PC-9 (cell line): ENCODE results near the gene MYMK. TPM values are rescaled to one million over a fixed set of nuclear protein-coding genes. Genes with fewer than 3 reads are reported as not detected.

Experiments
- BruUV-seq: library from RNA; stranded (reverse); fragments of 400-500 nt; replicated peaks from 2 replicates; lab custom pipeline; 2021; lab: Mats Ljungman, UMichigan
- CTCF ChIA-PET: fragments of 300-600 bp; sonication (Branson Sonifier 250); formaldehyde crosslinking; loops from one replicate; lab custom pipeline; 2022; ENCODE audit warnings: antibody characterized with exemption; lab: Charles Lee
- POLR2A ChIA-PET: fragments of 300-600 bp; sonication (Branson Sonifier 250); formaldehyde crosslinking; loops from one replicate; lab custom pipeline; 2022; ENCODE audit warnings: antibody characterized with exemption; ENCODE audit not compliant: unreplicated experiment; lab: Charles Lee
- DNase-seq, 2 experiments: peaks; one replicate each; pipeline versions ENCODE4 v3.0.0 to v3.0.0-alpha.2; 2015 to 2022; ENCODE audit warnings: mixed read lengths in 1 of 2
- H2AFZ ChIP-seq: fragments of 200-600 bp; sonication (generic); 2 replicates; pipeline ENCODE4 v1.8.1; 2017; ENCODE audit warnings: antibody characterized with exemption
- H3F3A ChIP-seq: fragments of 200-600 bp; sonication (generic); 2 replicates; pipeline ENCODE4 v1.8.1; 2017; ENCODE audit warnings: antibody characterized with exemption, mild to moderate bottlenecking, low read depth; ENCODE audit not compliant: insufficient read depth
- H3K27ac ChIP-seq: fragments of 200-600 bp; sonication (generic); 2 replicates; pipeline ENCODE4 v1.6.1; 2016; ENCODE audit warnings: mixed run types
- H3K27me3 ChIP-seq: fragments of 200-600 bp; sonication (generic); 2 replicates; pipeline ENCODE4 v1.6.1; 2016; ENCODE audit warnings: low read depth, mixed run types; ENCODE audit not compliant: insufficient read depth
- H3K36me3 ChIP-seq: fragments of 200-600 bp; sonication (generic); 2 replicates; pipeline ENCODE4 v1.6.1; 2016; ENCODE audit warnings: low read depth, mixed run types
- H3K4me1 ChIP-seq: fragments of 200-600 bp; sonication (generic); replicated peaks from 2 replicates; pipeline ENCODE4 v1.6.1; 2016; ENCODE audit warnings: mixed run types; ENCODE audit not compliant: insufficient read depth
- H3K4me2 ChIP-seq: fragments of 200-600 bp; sonication (generic); 2 replicates; pipeline ENCODE4 v1.6.1; 2017; ENCODE audit warnings: mixed run types
- H3K4me3 ChIP-seq: fragments of 200-600 bp; sonication (generic); 2 replicates; pipeline ENCODE4 v1.6.1; 2016; ENCODE audit warnings: mixed run types
- H3K79me2 ChIP-seq: fragments of 200-600 bp; sonication (generic); 2 replicates; pipeline ENCODE4 v1.6.1; 2017; ENCODE audit warnings: low read depth, mixed run types
- H3K9me2 ChIP-seq: fragments of 200-600 bp; sonication (generic); 2 replicates; pipeline ENCODE4 v1.8.1; 2017; ENCODE audit warnings: mild to moderate bottlenecking; ENCODE audit not compliant: insufficient read depth
- H3K9me3 ChIP-seq: fragments of 200-600 bp; sonication (generic); 2 replicates; pipeline ENCODE4 v1.8.1; 2016; ENCODE audit warnings: low read depth; ENCODE audit not compliant: insufficient read depth
- H4K20me1 ChIP-seq: fragments of 200-600 bp; sonication (generic); 2 replicates; pipeline ENCODE4 v1.8.1; 2017; ENCODE audit not compliant: insufficient read depth
- EZH2 ChIP-seq: fragments of 200-600 bp; sonication (generic); IDR thresholded peaks from 2 replicates; pipeline ENCODE4 v1.8.0; 2017; ENCODE audit warnings: antibody characterized with exemption, low read depth
- intact Hi-C: fragments of 100-400 bp; cut with micrococcal nuclease; formaldehyde crosslinking; loops from one replicate; pipeline ENCODE4 v1.10.0; 2022; ENCODE audit not compliant: unreplicated experiment
- total RNA-seq: library from RNA; stranded (reverse); gene quantifications from 2 replicates; pipeline ENCODE4 v1.2.3, GENCODE V29; 2021
- TF ChIP-seq, protein P1 (sequence below): fragments of 200-600 bp; sonication (generic); conservative IDR thresholded peaks from 2 replicates; pipeline ENCODE4 v1.6.1; 2017; ENCODE audit warnings: mixed run types, antibody characterized with exemption, mild to moderate bottlenecking, moderate library complexity

Gene MYMK
- total RNA-seq, 1 experiment from 2014 or later, result not detected

- POLR2A ChIA-PET, result no interaction called here
- Histone ChIP-seq H3K4me3 (no peak overlapping the region), H3F3A (no peaks in the 10 kb centered on the region), H3K9me2 (no peaks in the 10 kb centered on the region), H3K9me3 (no peaks in the 10 kb centered on the region), H4K20me1 (no peaks in the 10 kb centered on the region; the same call in 1 of the 2 replicates), H3K79me2 (no peaks in the 10 kb centered on the region), H3K4me1 (no peaks in the 10 kb centered on the region), H2AFZ (no peak overlapping the region), H3K27me3 (peaks cover 100% of the 10 kb centered on the region), H3K4me2 (no peak overlapping the region), H3K27ac (no peak overlapping the region), H3K36me3 (no peaks in the 10 kb centered on the region)
- TF ChIP-seq EZH2, result no peak
- TF ChIP-seq, protein P1, sequence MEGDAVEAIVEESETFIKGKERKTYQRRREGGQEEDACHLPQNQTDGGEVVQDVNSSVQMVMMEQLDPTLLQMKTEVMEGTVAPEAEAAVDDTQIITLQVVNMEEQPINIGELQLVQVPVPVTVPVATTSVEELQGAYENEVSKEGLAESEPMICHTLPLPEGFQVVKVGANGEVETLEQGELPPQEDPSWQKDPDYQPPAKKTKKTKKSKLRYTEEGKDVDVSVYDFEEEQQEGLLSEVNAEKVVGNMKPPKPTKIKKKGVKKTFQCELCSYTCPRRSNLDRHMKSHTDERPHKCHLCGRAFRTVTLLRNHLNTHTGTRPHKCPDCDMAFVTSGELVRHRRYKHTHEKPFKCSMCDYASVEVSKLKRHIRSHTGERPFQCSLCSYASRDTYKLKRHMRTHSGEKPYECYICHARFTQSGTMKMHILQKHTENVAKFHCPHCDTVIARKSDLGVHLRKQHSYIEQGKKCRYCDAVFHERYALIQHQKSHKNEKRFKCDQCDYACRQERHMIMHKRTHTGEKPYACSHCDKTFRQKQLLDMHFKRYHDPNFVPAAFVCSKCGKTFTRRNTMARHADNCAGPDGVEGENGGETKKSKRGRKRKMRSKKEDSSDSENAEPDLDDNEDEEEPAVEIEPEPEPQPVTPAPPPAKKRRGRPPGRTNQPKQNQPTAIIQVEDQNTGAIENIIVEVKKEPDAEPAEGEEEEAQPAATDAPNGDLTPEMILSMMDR, result no peak
- CTCF ChIA-PET, result no interaction called here
- DNase-seq, result no peak
- intact Hi-C loops, result no loop called here
- BruUV-seq, result no TSS peak
Measured at GRCh38 chr9:133528876-133529241, 4.1 kb upstream of the MYMK start.

DNA sequence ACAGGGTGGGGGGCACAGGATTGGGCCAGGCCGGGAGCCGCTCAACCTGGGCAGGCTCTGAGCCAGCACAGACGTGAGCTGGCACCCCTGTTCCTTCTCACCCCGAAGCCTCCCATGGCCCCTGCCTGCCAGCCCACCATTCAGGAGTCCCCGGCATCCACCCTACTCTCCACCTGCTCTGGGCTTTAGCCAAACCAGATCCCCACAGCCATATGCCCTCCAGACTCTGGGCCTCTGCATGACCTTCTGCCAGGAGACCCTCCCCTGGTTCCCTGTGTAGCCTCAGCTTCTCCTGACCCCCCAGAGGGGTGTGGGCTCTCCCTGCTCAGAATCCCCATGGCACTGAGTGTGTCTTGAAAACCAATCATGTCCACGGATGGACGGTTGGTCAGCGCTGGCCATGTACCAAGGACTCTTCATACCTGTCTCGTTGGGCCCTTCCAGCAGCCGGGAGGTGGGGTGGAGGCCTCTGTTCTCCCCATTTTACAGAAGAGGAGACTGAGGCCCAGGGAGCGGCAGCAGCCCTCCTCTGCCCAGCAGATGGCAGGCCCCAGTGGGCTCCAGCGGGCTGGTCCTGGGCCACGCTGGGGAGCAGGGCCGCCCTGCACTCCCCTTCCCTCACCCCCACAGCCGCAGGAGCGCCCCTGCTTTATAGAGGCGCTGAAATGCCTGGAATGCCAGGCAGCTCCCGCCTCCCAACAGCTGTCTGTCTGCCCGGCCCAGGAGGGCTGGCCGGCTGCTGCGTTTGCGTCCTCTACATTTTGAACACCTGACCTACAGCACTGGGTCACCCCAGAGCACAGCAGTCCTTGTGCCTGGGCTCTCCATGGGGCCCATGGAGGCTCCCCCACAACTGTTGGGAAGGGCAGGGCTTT is 3.5 kb upstream of the MYMK start:
- Histone ChIP-seq H3K9me2 (no peaks in the 10 kb centered on the region), H3K9me3 (no peaks in the 10 kb centered on the region), H3K27ac (no peak overlapping the region), H2AFZ (no peak overlapping the region), H3K36me3 (no peaks in the 10 kb centered on the region), H3K79me2 (no peaks in the 10 kb centered on the region), H3K4me3 (no peak overlapping the region), H3K27me3 (peaks cover 98% of the 10 kb centered on the region), H3K4me1 (no peaks in the 10 kb centered on the region), H4K20me1 (no peaks in the 10 kb centered on the region; the same call in 1 of the 2 replicates), H3K4me2 (no peak overlapping the region), H3F3A (no peaks in the 10 kb centered on the region)
- DNase-seq, result no peak
- intact Hi-C loops, result no loop called here
- CTCF ChIA-PET, result no interaction called here
- POLR2A ChIA-PET, result no interaction called here
- no TSS peak for BruUV-seq
- TF ChIP-seq, protein P1, result no peak
- TF ChIP-seq EZH2, result no peak

DNA sequence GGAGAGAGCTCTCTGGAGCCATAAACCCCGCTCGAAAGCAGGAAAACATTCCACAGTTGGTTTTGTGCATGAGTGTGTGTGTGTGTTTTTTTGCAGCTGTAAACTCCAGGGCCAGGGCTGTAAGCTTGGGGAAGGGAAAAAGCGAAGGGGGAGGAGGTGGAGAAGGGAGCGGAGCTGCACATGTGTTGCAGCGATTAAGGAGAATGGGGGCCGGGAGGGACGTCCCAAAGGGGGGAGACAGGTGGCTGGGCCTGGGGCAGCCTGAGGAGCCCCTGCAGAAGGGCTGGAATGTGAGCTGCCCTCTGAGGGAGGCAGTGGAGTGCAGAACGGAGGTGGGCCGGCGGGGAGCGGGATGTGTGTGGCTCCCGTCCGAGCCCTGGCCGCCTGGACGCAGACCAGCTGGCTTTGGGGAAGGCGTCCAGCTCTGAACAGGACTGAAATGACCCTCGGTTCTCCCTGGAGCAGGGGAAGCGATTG is 2.7 kb upstream of the MYMK start:
- ChIA-PET CTCF (no interaction called here), POLR2A (no interaction called here)
- no peaks in the 10 kb centered on the region for H3K36me3 ChIP-seq
- H3K79me2 ChIP-seq, result no peaks in the 10 kb centered on the region
- no peaks in the 10 kb centered on the region; the same call in 1 of the 2 replicates for H4K20me1 ChIP-seq
- no peak for TF ChIP-seq EZH2
- TF ChIP-seq, protein P1, result no peak
- H3K9me2 ChIP-seq, result no peaks in the 10 kb centered on the region
- DNase-seq, result no peak
- H3K27ac ChIP-seq, result no peak overlapping the region
- peaks cover 98% of the 10 kb centered on the region for H3K27me3 ChIP-seq
- H2AFZ ChIP-seq, result no peak overlapping the region
- H3K9me3 ChIP-seq, result no peaks in the 10 kb centered on the region
- H3K4me3 ChIP-seq, result no peak overlapping the region
- BruUV-seq, result no TSS peak
- H3F3A ChIP-seq, result no peaks in the 10 kb centered on the region
- intact Hi-C loops, result no loop called here
- H3K4me2 ChIP-seq, result no peak overlapping the region
- H3K4me1 ChIP-seq, result no peaks in the 10 kb centered on the region
